HCT116 (cell line): ENCODE results near the gene OSBPL10. TPM values are rescaled to one million over a fixed set of nuclear protein-coding genes. Genes with fewer than 3 reads are reported as not detected.

ENCODE experiments used
- ATAC-seq: fragments of 200-7000 bp; cut with Tn5 transposase; 2 replicates; pipeline ENCODE4 v1.9.1; 2020; ENCODE audit warnings: mild to moderate bottlenecking, moderate library complexity
- BruUV-seq: library from RNA; stranded (reverse); fragments of 400-500 nt; replicated peaks from 2 replicates; lab custom pipeline; 2021; lab: Mats Ljungman, UMichigan
- CTCF ChIA-PET: fragments of 300-600 bp; sonication (Branson Sonifier 250); formaldehyde crosslinking; loops from one replicate; lab custom pipeline; 2021; ENCODE audit warnings: antibody characterized with exemption; lab: Charles Lee
- POLR2A ChIA-PET: fragments of 300-600, 350-600 bp; sonication (Branson Sonifier 250); formaldehyde crosslinking; loops from one replicate; lab custom pipeline; 2021; ENCODE audit warnings: antibody characterized with exemption; lab: Charles Lee
- RAD21 ChIA-PET, 2 experiments: fragments of 300-600 bp; sonication (Branson Sonifier 250); formaldehyde crosslinking; loops; one replicate each; lab custom pipeline; 2023; ENCODE audit warnings: low total read pairs in 2 of 2; ENCODE audit not compliant: uncharacterized antibody in 2 of 2, unreplicated experiment in 2 of 2, low non-redundant PET in 1 of 2; lab: Charles Lee
- DNase-seq: peaks from one replicate; pipeline ENCODE4 v3.0.0-alpha.2; 2010; ENCODE audit warnings: low read depth, low spot score
- H2AFZ ChIP-seq: fragments of 200-600 bp; shearing (Covaris generic), sonication (generic); 2 replicates; pipeline ENCODE4 v1.6.1; 2017; ENCODE audit warnings: low read depth, mixed run types, mixed read lengths, antibody characterized with exemption, low read length; ENCODE audit not compliant: poor library complexity, severe bottlenecking
- H3K27ac ChIP-seq: 2 replicates; pipeline ENCODE4 v1.5.1; 2012; ENCODE audit warnings: low read depth, low read length
- H3K27me3 ChIP-seq: fragments of 200-600 bp; sonication (generic); 2 replicates; pipeline ENCODE4 v1.6.1; 2016; ENCODE audit warnings: mixed run types, low read length, mixed read lengths; ENCODE audit not compliant: insufficient read depth
- H3K36me3 ChIP-seq, 2 experiments: fragments of 200-500 bp in 1 of 2; fragments of 200-600 bp in 1 of 2; sonication (Bioruptor generic) in 1 of 2; sonication (generic) in 1 of 2; 2 replicates each; pipeline versions ENCODE4 v1.5.1 to v1.6.1; 2014 to 2016; ENCODE audit warnings: low read length in 2 of 2, inconsistent platforms in 1 of 2, mixed read lengths in 1 of 2, mixed run types in 1 of 2; ENCODE audit not compliant: insufficient read depth in 2 of 2, control insufficient read depth in 1 of 2
- H3K4me1 ChIP-seq, 2 experiments: fragments of 200-600 bp in 1 of 2; sonication (generic) in 1 of 2; 2 replicates each; pipeline versions ENCODE4 v1.5.1 to v1.6.1; 2012 to 2017; ENCODE audit warnings: low read length in 2 of 2, inconsistent platforms in 1 of 2, mild to moderate bottlenecking in 1 of 2, mixed read lengths in 1 of 2, mixed run types in 1 of 2, moderate library complexity in 1 of 2; ENCODE audit not compliant: insufficient read depth in 2 of 2, control insufficient read depth in 1 of 2
- H3K4me2 ChIP-seq: fragments of 200-600 bp; sonication (generic); 2 replicates; pipeline ENCODE4 v1.6.1; 2017; ENCODE audit warnings: mixed run types, low read length, mixed read lengths
- H3K4me3 ChIP-seq, 2 experiments: fragments of 200-600 bp in 1 of 2; sonication (generic) in 1 of 2; replicated peaks in 1 of 2; 2 replicates each; pipeline ENCODE4 v1.5.1; 2011 to 2016; ENCODE audit warnings: low read length in 2 of 2, control low read depth in 1 of 2, low read depth in 1 of 2, mild to moderate bottlenecking in 1 of 2, mixed read lengths in 1 of 2, mixed run types in 1 of 2
- H3K79me2 ChIP-seq: fragments of 200-600 bp; sonication (generic); 2 replicates; pipeline ENCODE4 v1.6.1; 2017; ENCODE audit warnings: mild to moderate bottlenecking, mixed run types, low read length, moderate library complexity, mixed read lengths; ENCODE audit not compliant: insufficient read depth
- H3K9ac ChIP-seq: fragments of 200-600 bp; sonication (generic); 2 replicates; pipeline ENCODE4 v1.6.1; 2016; ENCODE audit warnings: low read length, mixed read lengths
- H3K9me2 ChIP-seq: fragments of 200-600 bp; sonication (generic), shearing (Covaris generic); 2 replicates; pipeline ENCODE4 v1.6.1; 2017; ENCODE audit warnings: mixed run types, mild to moderate bottlenecking, moderate library complexity; ENCODE audit not compliant: insufficient read depth
- H3K9me3 ChIP-seq, 2 experiments: fragments of 200-500 bp in 1 of 2; fragments of 200-600 bp in 1 of 2; sonication (Bioruptor generic) in 1 of 2; sonication (generic) in 1 of 2; 2 replicates each; pipeline ENCODE4 v1.6.1; 2014 to 2017; ENCODE audit warnings: low read length in 2 of 2, mixed read lengths in 2 of 2, inconsistent platforms in 1 of 2, low read depth in 1 of 2, mild to moderate bottlenecking in 1 of 2, mixed run types in 1 of 2, moderate library complexity in 1 of 2; ENCODE audit not compliant: control insufficient read depth in 1 of 2, insufficient read depth in 1 of 2
- H4K20me1 ChIP-seq: fragments of 200-600 bp; sonication (generic), shearing (Covaris generic); 2 replicates; pipeline ENCODE4 v1.6.1; 2017; ENCODE audit warnings: mixed run types, mild to moderate bottlenecking, moderate library complexity; ENCODE audit not compliant: insufficient read depth
- ATF3 ChIP-seq: IDR thresholded peaks from 2 replicates; pipeline ENCODE4 v1.6.1; 2012
- CBX3 ChIP-seq: IDR thresholded peaks from 2 replicates; pipeline ENCODE4 v1.6.1; 2012; ENCODE audit warnings: low read depth
- CTCF ChIP-seq, 3 experiments: fragments of 200-600 bp in 1 of 3; sonication (generic) in 1 of 3; IDR thresholded peaks in 2 of 3; conservative IDR thresholded peaks in 1 of 3; 2 replicates each; pipeline ENCODE4 v1.5.1; 2012 to 2017; ENCODE audit warnings: low read depth in 2 of 3, low read length in 2 of 3, antibody characterized with exemption in 1 of 3, borderline replicate concordance in 1 of 3, control low read depth in 1 of 3, mild to moderate bottlenecking in 1 of 3, mixed read lengths in 1 of 3, mixed run types in 1 of 3, moderate library complexity in 1 of 3; ENCODE audit not compliant: insufficient read depth in 1 of 3
- EGR1 ChIP-seq: IDR thresholded peaks from 2 replicates; pipeline ENCODE4 v1.6.1; 2012; ENCODE audit warnings: low read depth
- ELF1 ChIP-seq: IDR thresholded peaks from 2 replicates; pipeline ENCODE4 v1.6.1; 2012; ENCODE audit warnings: low read depth, borderline replicate concordance
- FOSL1 ChIP-seq: IDR thresholded peaks from 2 replicates; pipeline ENCODE4 v1.6.1; 2012; ENCODE audit warnings: low read depth
- JUND ChIP-seq: IDR thresholded peaks from 2 replicates; pipeline ENCODE4 v1.6.1; 2012
- MAX ChIP-seq: IDR thresholded peaks from 2 replicates; pipeline ENCODE4 v1.6.1; 2012
- SIN3A ChIP-seq: IDR thresholded peaks from 2 replicates; pipeline ENCODE4 v1.6.1; 2012; ENCODE audit warnings: low read depth
- SP1 ChIP-seq: IDR thresholded peaks from 2 replicates; pipeline ENCODE4 v1.6.1; 2012; ENCODE audit warnings: low read depth
- SRF ChIP-seq: IDR thresholded peaks from 2 replicates; pipeline ENCODE4 v1.6.1; 2012; ENCODE audit warnings: low read depth
- YY1 ChIP-seq: IDR thresholded peaks from 2 replicates; pipeline ENCODE4 v1.6.1; 2011; ENCODE audit warnings: low read length, low read depth, moderate library complexity, mild to moderate bottlenecking; ENCODE audit not compliant: insufficient replicate concordance; ENCODE audit errors: extremely low read depth
- ZNF274 ChIP-seq: fragments of 200-500 bp; sonication (Bioruptor generic); IDR thresholded peaks from 2 replicates; pipeline ENCODE4 v1.6.1; 2014; ENCODE audit warnings: mild to moderate bottlenecking, low read depth, low read length, inconsistent platforms
- intact Hi-C: fragments of 100-400 bp; cut with micrococcal nuclease; formaldehyde crosslinking; loops from 2 replicates; pipeline ENCODE4 v1.10.0; 2022
- total RNA-seq: library from RNA; stranded (reverse); gene quantifications from one replicate; pipeline ENCODE4 v1.2.1, GENCODE V29; 2021; ENCODE audit not compliant: unreplicated experiment

The OSBPL10 gene
- total RNA-seq, 1 experiment from 2014 or later, result 25.8 TPM

- TF ChIP-seq ELF1, result no peak
- no peak for TF ChIP-seq YY1
- TF ChIP-seq, all 23 proteins: peak for 3
Measured at GRCh38 chr3:31695280-31696008, 285.6 kb downstream of the OSBPL10 start (continued).

- no peaks in the 10 kb centered on the region for H3K9me2 ChIP-seq
- ChIA-PET POLR2A (no interaction called here), RAD21 (no interaction called here), CTCF (interaction anchor here (1.2 kb wide), 1 partner anchor 11 kb away, joined by 3 read pairs; no protein-coding TSS in a partner anchor)
- no peaks in the 10 kb centered on the region for H3K79me2 ChIP-seq
- no peak overlapping the region for H3K27ac ChIP-seq
- no peak overlapping the region for H3K4me2 ChIP-seq
- H3K36me3 ChIP-seq, result no peaks in the 10 kb centered on the region
- no peak for DNase-seq
- no TSS peak for BruUV-seq
- ATAC-seq, result no peak
- H3K27me3 ChIP-seq, result no peaks in the 10 kb centered on the region
- no peak overlapping the region for H3K9ac ChIP-seq
- intact Hi-C loops, result no loop called here
- peaks cover 0 to 3% of the 10 kb centered on the region in 2 experiments; a peak in 1 of 4 replicates for H3K4me1 ChIP-seq
- H3K9me3 ChIP-seq, result no peaks in the 10 kb centered on the region
- TF ChIP-seq JUND (no peak), CBX3 (no peak), SRF (no peak), SP1 (no peak), ATF3 (no peak), EGR1 (no peak), CTCF (IDR thresholded peaks at IDR 0.05 in 2 of 3, conservative IDR thresholded peaks at IDR 0.05 in 1 of 3; ENCODE audit: borderline replicate concordance in 1 of 3, insufficient read depth in 1 of 3, low read depth in 2 of 3, low read length in 2 of 3) (no peak), MAX (no peak), ZNF274 (no peak), FOSL1 (no peak), SIN3A (no peak), YY1 (no peak), ELF1 (no peak)
- H4K20me1 ChIP-seq, result no peaks in the 10 kb centered on the region
- H2AFZ ChIP-seq, result no peak overlapping the region
- H3K4me3 ChIP-seq, result no peak overlapping the region
Measured at GRCh38 chr3:31693346-31693745, 287.7 kb downstream of the OSBPL10 start.
